Psoas muscle (tissue), 8 donors: Measurements from ENCODE around the gene ANK2. TPM values are rescaled to one million over a fixed set of nuclear protein-coding genes. Genes with fewer than 3 reads are reported as not detected.

Source experiments
- ATAC-seq, 4 donors: fragments of 200-7000 bp; cut with Tn5 transposase; one replicate each; pipeline ENCODE4 v1.9.1; 2020; ENCODE audit warnings: moderate library complexity in 3 of 4, mild to moderate bottlenecking in 2 of 4
- DNase-seq, 2 donors: peaks; one replicate each; pipeline ENCODE4 v3.0.0-alpha.2; 2020
- H3K27ac ChIP-seq: fragments of 200-600 bp; one replicate; pipeline ENCODE4 v1.8.0; 2022
- H3K27me3 ChIP-seq, 3 donors: fragments of 200-600 bp in 1 of 3; one replicate each; pipeline versions ENCODE4 v1.6.1 to v1.8.0; 2013 to 2022; ENCODE audit warnings: low read length in 2 of 3, mild to moderate bottlenecking in 2 of 3, moderate library complexity in 1 of 3; ENCODE audit not compliant: insufficient read depth in 3 of 3
- H3K36me3 ChIP-seq, 2 donors: fragments of 200-600 bp in 1 of 2; one replicate each; pipeline versions ENCODE4 v1.6.1 to v1.8.0; 2013 to 2022; ENCODE audit warnings: low read depth in 1 of 2, mild to moderate bottlenecking in 1 of 2, moderate library complexity in 1 of 2; ENCODE audit not compliant: insufficient read depth in 1 of 2
- H3K4me1 ChIP-seq: fragments of 200-600 bp; one replicate; pipeline ENCODE4 v1.8.0; 2022
- H3K4me3 ChIP-seq: fragments of 200-600 bp; one replicate; pipeline ENCODE4 v1.8.0; 2022; ENCODE audit warnings: mild to moderate bottlenecking
- H3K9me3 ChIP-seq: fragments of 200-600 bp; one replicate; pipeline ENCODE4 v1.8.0; 2022
- CTCF ChIP-seq: fragments of 200-600 bp; IDR thresholded peaks from one replicate; pipeline ENCODE4 v1.8.0; 2022; ENCODE audit warnings: antibody characterized with exemption
- WGBS, 3 donors: extraction: QIAGEN DNeasy Blood & Tissue Kit; methylation state at CpG; one replicate each; pipeline versions ENCODE4 v1.1.6 to v1.1.7; 2013; 5-methylcytosine and 5-hydroxymethylcytosine counted together
- intact Hi-C, 2 donors: fragments of 100-400 bp; cut with DNase I; formaldehyde crosslinking; loops; one replicate each; pipeline versions ENCODE4 v1.11.0 to v1.14.2; 2022
- polyA plus RNA-seq, 3 donors: library from polyadenylated mRNA; stranded (reverse); fragments of 200-250 nt; gene quantifications; one replicate each; pipeline ENCODE4 v1.2.3, GENCODE V29; 2013
- total RNA-seq, 4 donors: library from RNA; stranded (reverse); fragmentation: NEBNext Ultra II Directional in 2 of 4; extraction: Animal tissue kit (Norgen Biotek cat#: 25700) in 2 of 4; gene quantifications; one replicate each; pipeline versions ENCODE4 v1.2.1 to v1.2.4, GENCODE V29; 2021 to 2023
- donor health status: healthy with polysubstance abuse.
- donor health status: DM: no; HTN: no; CAD: no; lungs with moderate emphysema.
- donor health status: Bipolar disorder and iron deficiency.
- donor health status: healthy.
- donor health status: DM: yes; HTN: yes; CAD: no.
- donor health status: DM: no; HTN: no; CAD: no.
- donor health status: DM: no; HTN: no; CAD: no.
- donor health status: DM: yes; HTN: yes; CAD: no.

Gene ANK2
- total and polyA plus RNA-seq, 7 donors = 14.1 to 153 (median 78.5) TPM

- intact Hi-C loops = no loop called here
- ATAC-seq (no peak), DNase-seq (no peak)
- 88 to 92% (median 91%) methylated on average over 4 of the region's 4 CpGs for WGBS, 3 donors
- Histone ChIP-seq H3K27ac (no peak overlapping the region), H3K4me1 (no peaks in the 10 kb centered on the region), H3K9me3 (no peaks in the 10 kb centered on the region), H3K27me3 (no peaks in the 10 kb centered on the region), H3K4me3 (no peak overlapping the region), H3K36me3 (no peaks in the 10 kb centered on the region)
- TF ChIP-seq CTCF = no peak
Measured at GRCh38 chr4:113012786-113013185, 36.7 kb upstream of the ANK2 start.

GRCh38 chr4:113013751-113014150, 35.7 kb upstream of the ANK2 start:
- intact Hi-C loops = no loop called here
- no peaks in the 10 kb centered on the region for H3K27me3 ChIP-seq
- H3K9me3 ChIP-seq = no peaks in the 10 kb centered on the region
- no peaks in the 10 kb centered on the region for H3K36me3 ChIP-seq
- no peak overlapping the region for H3K4me3 ChIP-seq
- TF ChIP-seq CTCF = no peak
- DNase-seq (no peak), ATAC-seq (no peak)
- H3K4me1 ChIP-seq = no peaks in the 10 kb centered on the region
- 43 to 52% (median 48%) methylated on average over 1 of the region's 1 CpG for WGBS, 3 donors
- no peak overlapping the region for H3K27ac ChIP-seq

- no peak overlapping the region for H3K27ac ChIP-seq
- no peaks in the 10 kb centered on the region for H3K36me3 ChIP-seq
- DNase-seq (no peak), ATAC-seq (no peak)
- no peaks in the 10 kb centered on the region for H3K27me3 ChIP-seq
- H3K4me1 ChIP-seq = no peaks in the 10 kb centered on the region
- H3K4me3 ChIP-seq = no peak overlapping the region
- no peak for TF ChIP-seq CTCF
- 93 to 97% (median 96%) methylated on average over 1 of the region's 1 CpG for WGBS, 3 donors
- intact Hi-C loops = no loop called here
- H3K9me3 ChIP-seq = no peaks in the 10 kb centered on the region
Measured at GRCh38 chr4:113016377-113016776, 33.1 kb upstream of the ANK2 start.

GRCh38 chr4:113020966-113021365, 28.5 kb upstream of the ANK2 start:
- H3K4me1 ChIP-seq = peaks cover 5% of the 10 kb centered on the region
- H3K4me3 ChIP-seq = no peak overlapping the region
- no peaks in the 10 kb centered on the region for H3K27me3 ChIP-seq
- TF ChIP-seq CTCF = no peak
- H3K27ac ChIP-seq = no peak overlapping the region
- ATAC-seq = no peak
- intact Hi-C loops = no loop called here
- no peaks in the 10 kb centered on the region for H3K9me3 ChIP-seq
- WGBS, 3 donors = 24 to 45% (median 36%) methylated on average over 1 of the region's 1 CpG
- no peak for DNase-seq
- no peaks in the 10 kb centered on the region for H3K36me3 ChIP-seq

- no peak overlapping the region for H3K4me3 ChIP-seq
- no peaks in the 10 kb centered on the region for H3K36me3 ChIP-seq
- ATAC-seq (no peak), DNase-seq (no peak)
- no peak overlapping the region for H3K27ac ChIP-seq
- no peak for TF ChIP-seq CTCF
- intact Hi-C loops = no loop called here
- H3K4me1 ChIP-seq = peaks cover 5% of the 10 kb centered on the region
- H3K9me3 ChIP-seq = no peaks in the 10 kb centered on the region
- H3K27me3 ChIP-seq = no peaks in the 10 kb centered on the region
- WGBS, 3 donors = 94 to 100% (median 95%) methylated on average over 1 of the region's 1 CpG
Measured at GRCh38 chr4:113024388-113024787, 25.1 kb upstream of the ANK2 start.
